Caki2 (cell line): Measurements from ENCODE around the gene JTB. TPM values are rescaled to one million over a fixed set of nuclear protein-coding genes. Genes with fewer than 3 reads are reported as not detected.

Source experiments
- DNase-seq: peaks from one replicate; pipeline ENCODE4 v3.0.0-alpha.2; 2015; ENCODE audit warnings: low read depth
- in situ Hi-C: cut with HindIII; loops from 2 replicates; pipeline ENCODE4 v1.10.0; 2016; ENCODE audit warnings: low sequenced_read_pairs, low pct_unique_long_range_greater_than_20kb, mixed read lengths
- total RNA-seq: library from RNA; depleted of rRNA; stranded (reverse); fragments of >200 nt; shearing (Covaris generic); gene quantifications from 2 replicates; pipeline ENCODE4 v1.2.3, GENCODE V29; 2014; ENCODE audit warnings: low replicate concordance

The JTB gene
- total RNA-seq, 1 experiment from 2014 or later: 416 TPM

GRCh38 chr1:153941826-153942725, 35.4 kb downstream of the JTB start:
- no peak for DNase-seq
- in situ Hi-C loops: no loop called here

- no peak for DNase-seq
- in situ Hi-C loops: no loop called here
These were observed 36.7 kb downstream of the JTB start for GRCh38 chr1:153940756-153941155.

DNA sequence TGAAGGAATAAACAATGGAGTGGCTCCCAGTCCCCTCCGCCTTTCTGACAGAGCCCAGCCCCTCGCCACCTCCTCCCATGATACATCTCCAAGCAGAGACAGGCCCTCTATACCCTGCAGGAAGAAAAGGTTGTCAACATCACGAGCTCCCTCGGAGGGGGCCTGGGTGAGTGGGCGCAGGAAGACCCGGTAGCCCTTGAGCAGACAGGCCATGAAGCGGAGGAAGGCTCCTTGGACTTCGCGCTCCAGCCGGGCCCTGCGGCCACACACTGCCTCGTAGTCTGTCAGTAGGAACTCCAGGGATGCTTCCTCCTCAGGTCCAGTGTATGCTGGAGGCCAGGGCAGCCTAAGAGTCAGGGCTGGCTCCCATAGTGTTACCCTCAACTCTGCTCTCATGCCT, 38.0 kb downstream of the JTB start:
- no peak for DNase-seq
- in situ Hi-C loops: no loop called here

GRCh38 chr1:153938996-153939395, 38.5 kb downstream of the JTB start:
- in situ Hi-C loops: no loop called here

DNA sequence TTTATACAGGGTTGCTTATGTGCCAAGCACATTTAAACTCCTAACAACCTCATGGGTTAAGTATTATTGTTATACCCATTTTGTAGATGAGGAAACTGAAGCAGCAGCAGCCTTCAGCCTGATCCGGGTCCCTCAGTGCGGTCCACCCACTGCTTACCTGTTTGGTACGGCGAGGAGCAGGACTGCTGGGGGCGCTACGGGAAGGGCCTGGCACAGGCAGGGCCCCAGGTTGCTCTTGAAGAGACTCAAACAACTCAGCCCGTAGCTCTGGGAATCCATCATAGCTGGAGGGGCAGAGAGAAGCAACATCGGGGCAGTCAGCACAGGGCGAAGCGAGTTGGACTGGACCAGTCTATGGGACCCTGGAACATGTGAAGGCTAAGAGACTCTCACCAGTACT, 40.1 kb downstream of the JTB start:
- in situ Hi-C loops: no loop called here
- no peak for DNase-seq

More at GRCh38 chr1:153938996-153939395, 38.5 kb downstream of the JTB start:
- DNase-seq: no peak

DNA sequence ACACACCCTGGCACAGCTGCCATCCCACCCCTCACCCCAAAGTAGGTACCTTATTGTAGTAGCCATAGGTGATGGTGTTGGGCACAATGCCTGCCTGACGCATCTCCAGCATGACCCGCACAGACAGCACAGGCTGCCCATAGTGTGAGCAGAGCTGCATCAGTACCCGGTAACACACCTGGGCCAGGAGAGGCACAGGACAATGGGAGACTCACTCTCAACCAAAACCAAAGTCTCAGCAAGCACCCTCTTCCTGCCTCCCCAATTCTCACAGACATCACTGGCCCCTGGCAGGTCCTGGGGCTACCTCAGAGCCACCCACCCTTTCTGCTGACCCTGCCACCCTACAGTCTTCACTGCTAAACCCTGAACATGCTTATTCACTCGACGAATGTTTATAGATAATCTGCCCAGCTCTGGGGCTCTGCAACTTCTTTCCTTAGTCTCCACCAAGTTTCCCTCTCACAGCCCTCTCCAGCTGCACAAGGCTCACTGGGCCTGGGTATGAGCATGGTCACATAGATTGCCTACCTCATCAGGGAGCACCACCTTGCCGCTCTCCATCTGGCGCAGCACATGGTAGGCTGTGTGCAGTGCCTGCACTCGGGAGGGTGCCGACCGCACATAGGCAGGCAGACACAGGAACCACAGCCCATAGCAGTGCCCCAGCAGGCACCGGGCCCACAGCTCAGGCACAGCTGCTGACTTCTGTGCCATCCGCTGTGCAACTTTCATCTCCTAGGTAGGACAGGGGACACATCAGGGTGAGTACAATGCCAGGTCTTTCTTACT, 41.3 kb downstream of the JTB start:
- in situ Hi-C loops: no loop called here
- no peak for DNase-seq

GRCh38 chr1:153934746-153935145, 42.7 kb downstream of the JTB start:
- DNase-seq: no peak
- in situ Hi-C loops: no loop called here

DNA sequence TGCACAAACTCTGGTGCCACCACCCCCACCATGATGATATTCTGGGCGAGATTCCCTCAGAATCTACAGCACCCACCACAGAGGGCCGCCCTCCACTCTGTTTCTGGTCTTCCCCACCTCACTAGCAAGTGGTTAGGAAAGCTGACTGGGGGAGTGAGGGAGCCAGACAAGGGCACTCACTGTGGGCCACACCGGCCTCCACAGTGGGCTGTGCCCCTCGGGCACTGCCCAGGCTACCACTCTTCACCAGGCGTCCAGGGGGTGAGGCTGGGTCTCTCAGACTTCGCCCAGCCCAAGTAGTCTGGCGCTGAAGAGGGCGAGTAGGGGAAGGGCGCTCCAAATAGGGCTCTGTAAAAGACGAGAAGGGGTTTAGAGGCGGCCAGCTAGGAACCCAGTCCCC, 43.5 kb downstream of the JTB start:
- in situ Hi-C loops: no loop called here
- no peak for DNase-seq

GRCh38 chr1:153933430-153933829, 44.0 kb downstream of the JTB start:
- DNase-seq: no peak
- in situ Hi-C loops: no loop called here

DNA sequence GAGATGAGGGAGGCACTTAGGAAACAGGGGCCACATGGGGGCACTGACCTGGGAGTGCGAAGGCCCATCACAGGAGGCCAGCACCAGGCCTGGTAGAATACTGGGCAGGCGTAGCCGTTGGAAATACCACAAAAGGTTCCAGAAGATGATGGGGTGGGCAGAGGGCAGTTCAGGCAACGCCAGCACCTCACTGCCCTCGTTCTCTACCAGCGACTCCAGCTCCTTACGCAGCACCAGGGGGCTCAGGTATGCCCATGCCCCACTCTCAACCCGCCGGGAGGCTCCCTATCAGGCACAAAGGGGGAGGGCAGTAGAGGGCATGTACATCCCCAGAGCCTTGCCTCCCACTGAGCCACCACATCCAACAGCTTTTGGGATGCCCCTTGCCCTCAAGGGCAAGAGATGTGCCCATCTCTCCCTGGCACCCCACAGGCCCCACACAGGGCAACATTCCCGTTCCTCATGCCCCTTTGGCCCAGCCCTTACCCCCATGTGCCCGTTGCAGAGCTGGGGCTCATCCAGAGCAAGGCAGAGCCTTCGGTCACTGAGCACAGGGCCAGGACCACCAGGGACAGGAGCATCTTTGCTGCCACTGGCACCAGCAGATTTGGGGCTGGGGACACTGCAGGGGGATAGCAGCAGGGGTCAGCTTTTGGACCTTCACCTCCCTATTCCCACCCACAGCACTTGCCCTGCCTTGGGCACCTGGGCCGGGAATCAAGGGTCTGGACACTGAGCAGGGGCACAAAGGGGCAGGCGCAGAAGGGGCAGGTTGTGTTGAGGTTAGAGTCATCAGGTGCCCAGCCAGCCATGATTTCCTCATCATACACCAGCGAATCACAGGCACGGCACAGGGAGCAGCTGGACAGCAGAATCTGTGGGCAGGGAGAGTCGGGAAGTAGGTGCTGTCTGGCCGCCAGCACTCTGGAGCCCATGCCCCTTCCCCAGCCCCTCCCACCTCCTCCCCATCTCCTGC, 45.0 kb downstream of the JTB start:
- in situ Hi-C loops: no loop called here
- no peak for DNase-seq

DNA sequence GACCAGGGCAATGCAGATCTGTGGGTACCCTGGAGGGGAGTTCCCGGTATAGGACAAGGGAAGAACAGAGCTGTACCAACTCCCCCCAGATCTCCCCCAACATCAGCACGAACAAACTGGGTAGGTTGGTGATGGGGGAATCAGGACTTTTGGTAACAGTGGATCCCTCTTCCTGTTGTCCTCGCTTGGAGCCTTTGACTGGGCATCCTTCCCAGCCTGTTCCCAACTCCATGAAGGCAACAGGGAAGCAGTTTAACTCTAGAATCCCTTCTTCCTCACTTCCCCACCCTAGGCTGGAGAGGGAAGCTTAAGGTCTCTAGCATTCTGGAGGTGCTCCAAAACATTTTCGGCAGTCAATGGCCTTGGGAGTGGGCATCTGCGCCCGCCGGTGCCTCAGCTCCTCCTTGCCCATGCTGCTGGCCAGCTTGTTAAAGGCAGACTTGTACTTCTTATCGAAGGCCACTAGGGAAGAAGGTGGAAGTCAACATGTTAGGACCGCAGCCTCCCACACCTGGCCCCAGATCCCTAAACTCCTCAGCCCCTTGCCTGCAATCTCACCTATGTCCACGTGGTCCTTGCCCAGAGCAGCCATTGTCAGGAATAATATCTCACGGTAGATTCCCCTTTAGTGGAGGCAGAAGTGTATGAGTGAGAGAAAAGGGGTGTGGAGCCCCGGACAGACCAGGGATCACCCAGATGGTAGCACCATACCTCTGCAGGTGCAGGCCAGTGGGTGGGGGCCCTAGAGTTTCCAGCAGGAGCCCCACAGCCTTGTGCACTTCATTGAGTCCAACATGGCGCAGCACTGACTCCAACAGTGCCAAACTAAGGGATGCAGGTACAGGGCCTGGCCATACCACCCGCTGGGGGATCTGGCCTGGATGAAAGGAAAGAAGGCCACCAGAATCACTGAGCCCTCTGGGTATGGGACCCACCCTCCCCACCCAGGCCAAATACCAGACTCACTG, 47.2 kb downstream of the JTB start:
- DNase-seq: no peak
- in situ Hi-C loops: no loop called here

DNA sequence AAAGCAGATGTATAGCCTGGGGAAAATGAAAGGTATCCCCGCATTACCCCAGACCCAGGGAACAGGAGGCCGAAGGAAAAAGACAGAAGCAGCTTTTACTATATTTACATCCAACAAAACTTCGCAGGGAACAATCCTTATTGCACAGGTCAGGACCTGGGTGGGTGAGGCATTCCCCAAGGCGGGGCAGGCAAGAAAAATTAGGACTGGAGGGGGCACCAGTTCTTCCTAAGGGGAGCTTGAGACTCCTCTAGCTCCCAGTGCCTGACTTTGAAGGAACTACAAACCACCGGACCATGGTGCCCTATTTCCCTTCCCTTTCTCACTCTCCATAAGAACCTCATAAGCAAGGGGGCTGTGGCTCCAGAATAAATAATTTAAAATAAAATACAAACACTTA, 48.0 kb downstream of the JTB start:
- in situ Hi-C loops: no loop called here
- no peak for DNase-seq

DNA sequence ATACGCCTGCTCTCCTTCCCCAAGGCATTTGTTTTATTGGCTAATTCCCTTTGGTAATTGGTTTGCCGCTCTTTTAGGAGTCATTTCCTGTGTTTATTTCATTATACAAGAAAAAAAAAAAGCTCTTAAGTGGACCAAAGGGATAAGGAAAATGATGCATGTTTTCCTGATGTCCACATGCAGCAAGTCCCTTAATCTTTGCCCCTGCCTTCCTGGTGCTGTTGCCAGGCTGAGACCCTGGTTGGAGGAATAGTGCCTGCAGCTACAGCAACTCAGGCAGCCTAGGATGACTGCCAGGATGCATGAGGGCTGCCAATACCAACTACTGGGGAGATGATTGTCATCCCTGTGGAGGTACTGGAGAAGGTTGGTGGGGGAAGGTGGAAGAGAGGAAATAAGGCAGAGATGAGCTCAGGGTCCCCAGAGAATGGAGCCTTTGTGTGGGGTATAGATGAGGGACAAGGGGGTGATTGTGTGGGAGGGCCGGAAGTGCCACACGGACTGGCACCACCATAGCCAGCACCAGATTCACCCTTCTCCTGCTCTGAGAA, 48.6 kb downstream of the JTB start:
- DNase-seq: no peak
- in situ Hi-C loops: no loop called here

DNA sequence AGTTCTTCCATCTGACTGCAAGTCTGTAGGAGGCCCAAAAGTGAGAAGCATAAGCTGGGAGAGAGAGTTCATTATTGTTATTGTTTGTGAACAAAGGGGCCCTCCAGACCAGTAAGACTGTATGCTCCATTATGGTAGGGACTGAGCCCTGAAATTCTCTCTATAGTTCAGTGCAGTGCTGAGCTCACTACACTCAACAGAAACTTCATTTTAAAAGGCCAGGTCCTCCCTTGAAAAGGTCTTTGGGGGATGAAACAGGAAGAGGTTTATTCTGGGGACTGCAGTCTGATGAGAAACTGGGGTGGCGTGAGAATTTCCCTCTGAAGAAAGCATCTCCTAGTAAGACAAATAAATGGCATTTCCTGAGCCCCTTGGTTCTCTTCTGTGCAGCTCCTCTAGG, 49.2 kb downstream of the JTB start:
- DNase-seq: no peak
- in situ Hi-C loops: no loop called here

DNA sequence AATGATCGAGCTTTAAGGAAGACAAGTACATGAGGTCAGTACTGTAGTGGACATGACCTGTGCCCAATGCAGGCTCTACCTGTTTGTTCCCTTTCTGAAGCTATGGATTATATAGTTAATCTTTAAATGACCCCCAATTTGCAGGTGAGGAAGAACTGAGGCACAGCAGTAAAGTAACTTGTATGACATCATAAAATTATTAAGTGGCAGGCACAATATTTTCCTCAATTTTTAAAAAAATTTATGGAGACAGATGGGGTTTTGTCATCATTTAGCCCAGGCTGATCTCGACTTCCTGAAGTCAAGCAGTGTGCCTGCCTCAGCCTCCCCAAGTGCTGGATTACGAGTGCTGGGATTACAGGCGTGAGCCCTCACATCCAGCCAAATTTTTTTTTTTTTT, 51.1 kb downstream of the JTB start:
- in situ Hi-C loops: no loop called here
- DNase-seq: no peak
